Smooth muscle cell of bladder (primary cell): ENCODE measurements around the gene RRP1B. TPM values are rescaled to one million over a fixed set of nuclear protein-coding genes. Genes with fewer than 3 reads are reported as not detected.

Experiments
- total RNA-seq: library from RNA; depleted of rRNA; stranded (reverse); fragments of >200 nt; gene quantifications from 2 replicates; pipeline ENCODE4 v1.2.3, GENCODE V29; 2014

Gene RRP1B, protein sequence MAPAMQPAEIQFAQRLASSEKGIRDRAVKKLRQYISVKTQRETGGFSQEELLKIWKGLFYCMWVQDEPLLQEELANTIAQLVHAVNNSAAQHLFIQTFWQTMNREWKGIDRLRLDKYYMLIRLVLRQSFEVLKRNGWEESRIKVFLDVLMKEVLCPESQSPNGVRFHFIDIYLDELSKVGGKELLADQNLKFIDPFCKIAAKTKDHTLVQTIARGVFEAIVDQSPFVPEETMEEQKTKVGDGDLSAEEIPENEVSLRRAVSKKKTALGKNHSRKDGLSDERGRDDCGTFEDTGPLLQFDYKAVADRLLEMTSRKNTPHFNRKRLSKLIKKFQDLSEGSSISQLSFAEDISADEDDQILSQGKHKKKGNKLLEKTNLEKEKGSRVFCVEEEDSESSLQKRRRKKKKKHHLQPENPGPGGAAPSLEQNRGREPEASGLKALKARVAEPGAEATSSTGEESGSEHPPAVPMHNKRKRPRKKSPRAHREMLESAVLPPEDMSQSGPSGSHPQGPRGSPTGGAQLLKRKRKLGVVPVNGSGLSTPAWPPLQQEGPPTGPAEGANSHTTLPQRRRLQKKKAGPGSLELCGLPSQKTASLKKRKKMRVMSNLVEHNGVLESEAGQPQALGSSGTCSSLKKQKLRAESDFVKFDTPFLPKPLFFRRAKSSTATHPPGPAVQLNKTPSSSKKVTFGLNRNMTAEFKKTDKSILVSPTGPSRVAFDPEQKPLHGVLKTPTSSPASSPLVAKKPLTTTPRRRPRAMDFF
- 14.2 and 20.0 TPM in 2 replicates for total RNA-seq

DNA sequence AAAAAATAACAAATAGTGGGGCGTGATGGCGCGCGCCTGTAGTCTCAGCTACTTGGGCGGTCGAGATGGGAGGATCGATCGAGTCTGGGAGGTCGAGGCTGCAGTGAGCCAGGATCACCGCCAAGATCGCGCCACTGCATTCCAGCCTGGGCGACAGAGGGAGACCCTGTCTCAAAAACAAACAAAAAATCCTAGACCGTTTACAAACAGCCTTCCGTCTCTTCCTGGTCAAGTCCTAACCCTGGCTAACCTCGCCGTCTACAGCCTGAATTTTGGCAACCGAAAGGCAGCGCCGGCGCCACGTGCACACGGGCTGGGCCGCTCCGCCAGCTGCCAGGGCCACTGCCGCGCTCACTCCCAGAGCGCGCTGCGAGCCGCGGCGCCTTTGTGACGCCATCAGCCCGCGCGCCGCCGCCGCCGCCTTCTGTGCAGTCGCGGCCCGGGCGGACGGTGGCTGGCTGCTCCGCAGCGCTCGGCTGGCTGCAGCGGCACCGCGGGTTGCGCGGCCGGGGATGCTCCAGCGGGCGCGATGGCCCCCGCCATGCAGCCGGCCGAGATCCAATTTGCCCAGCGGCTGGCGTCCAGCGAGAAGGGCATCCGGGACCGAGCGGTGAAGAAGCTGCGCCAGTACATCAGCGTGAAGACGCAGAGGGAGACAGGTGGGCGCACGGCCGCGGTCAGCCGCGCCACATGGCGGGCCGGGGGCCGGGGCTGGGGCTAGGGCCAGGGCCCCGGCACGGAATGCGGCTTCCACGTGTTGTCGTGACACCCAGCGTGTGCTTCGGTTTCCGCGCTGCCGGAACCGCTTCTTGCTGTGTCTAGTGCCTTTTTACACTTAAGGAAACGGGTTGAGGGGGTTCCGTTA, at the start of gene RRP1B, which contains the start of gene HSF2BP:
Gene RRP1B (plus strand): TSS at position 425 of the 865 bp plus-strand sequence. CDS start 105 bp downstream, at position 530.
Gene HSF2BP (minus strand): TSS at position 353 of the 865 bp plus-strand sequence. CDS start 1,392 bp downstream, outside the sequence.

DNA sequence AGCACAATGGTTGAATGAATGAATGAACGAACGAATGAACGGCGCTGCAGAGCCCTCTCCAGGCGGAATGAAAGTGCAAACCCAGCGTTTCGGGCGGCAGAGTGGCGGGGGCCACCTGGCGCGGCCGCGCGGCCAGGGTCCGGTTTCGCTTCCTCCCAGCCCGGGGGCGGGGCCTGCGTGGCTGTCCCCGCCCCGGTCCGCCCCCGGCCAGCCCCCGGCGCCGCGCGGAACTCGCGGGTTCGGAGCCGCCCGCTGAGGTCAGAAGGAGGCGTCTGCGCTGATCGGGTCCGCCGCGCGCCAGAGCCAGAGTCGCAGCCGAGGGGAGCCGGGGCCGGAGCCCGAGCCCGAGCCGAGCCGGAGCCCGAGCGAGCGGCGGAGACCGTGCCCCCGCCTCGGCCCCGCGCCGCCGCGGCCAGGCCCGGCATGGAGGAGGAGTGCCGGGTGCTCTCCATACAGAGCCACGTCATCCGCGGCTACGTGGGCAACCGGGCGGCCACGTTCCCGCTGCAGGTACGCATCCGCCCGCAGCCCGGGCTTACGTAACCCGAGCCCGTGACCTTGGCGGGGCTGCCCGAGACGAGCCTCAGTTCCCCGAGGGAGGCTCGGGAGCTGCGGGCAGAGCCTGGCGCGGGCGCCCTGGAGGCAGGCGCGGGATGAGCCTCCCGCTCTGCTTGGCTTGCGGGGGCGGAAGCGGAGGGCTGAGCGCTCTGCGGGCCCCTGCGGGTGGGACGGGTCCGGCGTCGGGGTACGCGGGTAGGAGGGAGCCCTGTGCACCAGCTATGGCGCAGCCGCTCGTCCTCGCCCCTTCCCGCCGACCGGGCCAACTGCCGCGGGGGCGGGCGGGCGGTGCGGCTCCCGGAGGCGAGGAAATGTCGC, 59.8 kb downstream of the RRP1B start, which contains the start of gene PDXK:
Gene PDXK (plus strand): TSS at position 258 of the 876 bp plus-strand sequence. CDS start 166 bp downstream, at position 424.

Other genes with a start within 250 kb of the RRP1B start
- gene SIK1, start 232.4 kb upstream of the RRP1B start, total RNA-seq: 1.3 and 1.7 TPM in 2 replicates
- 1.3 and 1.7 TPM in 2 replicates for gene HSF2BP, start 72 bp upstream of the RRP1B start, total RNA-seq
- 144 and 230 TPM in 2 replicates for gene PDXK, start 59.6 kb downstream of the RRP1B start, total RNA-seq
- 12.2 and 21.4 TPM in 2 replicates for gene CSTB, start 116.7 kb downstream of the RRP1B start, total RNA-seq
- gene RRP1, start 130.0 kb downstream of the RRP1B start, total RNA-seq: 11.9 and 16.5 TPM in 2 replicates
- gene AGPAT3, start 205.7 kb downstream of the RRP1B start, total RNA-seq: 30.3 and 36.1 TPM in 2 replicates